PC-9 (cell line): ENCODE results near the gene SCN2B. TPM values are rescaled to one million over a fixed set of nuclear protein-coding genes. Genes with fewer than 3 reads are reported as not detected.

Experiments
- BruUV-seq: library from RNA; stranded (reverse); fragments of 400-500 nt; replicated peaks from 2 replicates; lab custom pipeline; 2021; lab: Mats Ljungman, UMichigan
- CTCF ChIA-PET: fragments of 300-600 bp; sonication (Branson Sonifier 250); formaldehyde crosslinking; loops from one replicate; lab custom pipeline; 2022; ENCODE audit warnings: antibody characterized with exemption; lab: Charles Lee
- POLR2A ChIA-PET: fragments of 300-600 bp; sonication (Branson Sonifier 250); formaldehyde crosslinking; loops from one replicate; lab custom pipeline; 2022; ENCODE audit warnings: antibody characterized with exemption; ENCODE audit not compliant: unreplicated experiment; lab: Charles Lee
- DNase-seq, 2 experiments: peaks; one replicate each; pipeline versions ENCODE4 v3.0.0 to v3.0.0-alpha.2; 2015 to 2022; ENCODE audit warnings: mixed read lengths in 1 of 2
- H2AFZ ChIP-seq: fragments of 200-600 bp; sonication (generic); 2 replicates; pipeline ENCODE4 v1.8.1; 2017; ENCODE audit warnings: antibody characterized with exemption
- H3F3A ChIP-seq: fragments of 200-600 bp; sonication (generic); 2 replicates; pipeline ENCODE4 v1.8.1; 2017; ENCODE audit warnings: antibody characterized with exemption, mild to moderate bottlenecking, low read depth; ENCODE audit not compliant: insufficient read depth
- H3K27ac ChIP-seq: fragments of 200-600 bp; sonication (generic); 2 replicates; pipeline ENCODE4 v1.6.1; 2016; ENCODE audit warnings: mixed run types
- H3K27me3 ChIP-seq: fragments of 200-600 bp; sonication (generic); 2 replicates; pipeline ENCODE4 v1.6.1; 2016; ENCODE audit warnings: low read depth, mixed run types; ENCODE audit not compliant: insufficient read depth
- H3K36me3 ChIP-seq: fragments of 200-600 bp; sonication (generic); 2 replicates; pipeline ENCODE4 v1.6.1; 2016; ENCODE audit warnings: low read depth, mixed run types
- H3K4me1 ChIP-seq: fragments of 200-600 bp; sonication (generic); replicated peaks from 2 replicates; pipeline ENCODE4 v1.6.1; 2016; ENCODE audit warnings: mixed run types; ENCODE audit not compliant: insufficient read depth
- H3K4me2 ChIP-seq: fragments of 200-600 bp; sonication (generic); 2 replicates; pipeline ENCODE4 v1.6.1; 2017; ENCODE audit warnings: mixed run types
- H3K4me3 ChIP-seq: fragments of 200-600 bp; sonication (generic); 2 replicates; pipeline ENCODE4 v1.6.1; 2016; ENCODE audit warnings: mixed run types
- H3K79me2 ChIP-seq: fragments of 200-600 bp; sonication (generic); 2 replicates; pipeline ENCODE4 v1.6.1; 2017; ENCODE audit warnings: low read depth, mixed run types
- H3K9me2 ChIP-seq: fragments of 200-600 bp; sonication (generic); 2 replicates; pipeline ENCODE4 v1.8.1; 2017; ENCODE audit warnings: mild to moderate bottlenecking; ENCODE audit not compliant: insufficient read depth
- H3K9me3 ChIP-seq: fragments of 200-600 bp; sonication (generic); 2 replicates; pipeline ENCODE4 v1.8.1; 2016; ENCODE audit warnings: low read depth; ENCODE audit not compliant: insufficient read depth
- H4K20me1 ChIP-seq: fragments of 200-600 bp; sonication (generic); 2 replicates; pipeline ENCODE4 v1.8.1; 2017; ENCODE audit not compliant: insufficient read depth
- EZH2 ChIP-seq: fragments of 200-600 bp; sonication (generic); IDR thresholded peaks from 2 replicates; pipeline ENCODE4 v1.8.0; 2017; ENCODE audit warnings: antibody characterized with exemption, low read depth
- intact Hi-C: fragments of 100-400 bp; cut with micrococcal nuclease; formaldehyde crosslinking; loops from one replicate; pipeline ENCODE4 v1.10.0; 2022; ENCODE audit not compliant: unreplicated experiment
- total RNA-seq: library from RNA; stranded (reverse); gene quantifications from 2 replicates; pipeline ENCODE4 v1.2.3, GENCODE V29; 2021
- TF ChIP-seq, protein P1 (sequence below): fragments of 200-600 bp; sonication (generic); conservative IDR thresholded peaks from 2 replicates; pipeline ENCODE4 v1.6.1; 2017; ENCODE audit warnings: mixed run types, antibody characterized with exemption, mild to moderate bottlenecking, moderate library complexity

Gene SCN2B
- total RNA-seq, 1 experiment from 2014 or later, result not detected

DNA sequence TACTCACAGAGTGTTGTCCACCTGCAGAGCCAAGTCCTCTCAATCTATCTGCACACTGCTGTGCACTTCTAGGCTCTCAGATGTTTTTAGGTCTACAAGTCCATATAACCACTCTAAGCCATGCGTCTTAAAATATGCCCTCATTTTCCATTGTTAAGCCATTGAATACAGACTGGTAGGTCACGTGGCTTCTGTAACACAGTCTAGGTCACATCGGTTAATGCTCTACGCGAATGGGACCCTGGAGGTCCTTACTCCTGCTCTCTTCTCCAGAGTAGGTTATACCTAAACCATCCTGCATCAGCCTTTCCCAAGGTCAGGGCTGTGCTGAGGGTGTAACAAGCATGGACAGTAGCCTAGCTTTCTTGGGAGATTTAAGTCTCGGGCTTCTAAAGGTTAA lies 47.6 kb upstream of the SCN2B start:
- Histone ChIP-seq H3K79me2 (no peaks in the 10 kb centered on the region), H3K9me3 (no peaks in the 10 kb centered on the region), H3K4me1 (no peaks in the 10 kb centered on the region), H4K20me1 (no peaks in the 10 kb centered on the region), H3F3A (no peaks in the 10 kb centered on the region), H2AFZ (no peak overlapping the region), H3K9me2 (no peaks in the 10 kb centered on the region), H3K36me3 (no peaks in the 10 kb centered on the region; the same call in 1 of the 2 replicates), H3K27ac (no peak overlapping the region), H3K27me3 (no peaks in the 10 kb centered on the region), H3K4me3 (no peak overlapping the region), H3K4me2 (no peak overlapping the region)
- no peak for DNase-seq
- ChIA-PET CTCF (no interaction called here), POLR2A (no interaction called here)
- TF ChIP-seq, protein P1, sequence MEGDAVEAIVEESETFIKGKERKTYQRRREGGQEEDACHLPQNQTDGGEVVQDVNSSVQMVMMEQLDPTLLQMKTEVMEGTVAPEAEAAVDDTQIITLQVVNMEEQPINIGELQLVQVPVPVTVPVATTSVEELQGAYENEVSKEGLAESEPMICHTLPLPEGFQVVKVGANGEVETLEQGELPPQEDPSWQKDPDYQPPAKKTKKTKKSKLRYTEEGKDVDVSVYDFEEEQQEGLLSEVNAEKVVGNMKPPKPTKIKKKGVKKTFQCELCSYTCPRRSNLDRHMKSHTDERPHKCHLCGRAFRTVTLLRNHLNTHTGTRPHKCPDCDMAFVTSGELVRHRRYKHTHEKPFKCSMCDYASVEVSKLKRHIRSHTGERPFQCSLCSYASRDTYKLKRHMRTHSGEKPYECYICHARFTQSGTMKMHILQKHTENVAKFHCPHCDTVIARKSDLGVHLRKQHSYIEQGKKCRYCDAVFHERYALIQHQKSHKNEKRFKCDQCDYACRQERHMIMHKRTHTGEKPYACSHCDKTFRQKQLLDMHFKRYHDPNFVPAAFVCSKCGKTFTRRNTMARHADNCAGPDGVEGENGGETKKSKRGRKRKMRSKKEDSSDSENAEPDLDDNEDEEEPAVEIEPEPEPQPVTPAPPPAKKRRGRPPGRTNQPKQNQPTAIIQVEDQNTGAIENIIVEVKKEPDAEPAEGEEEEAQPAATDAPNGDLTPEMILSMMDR, result no peak
- TF ChIP-seq EZH2, result no peak
- BruUV-seq, result no TSS peak
- intact Hi-C loops, result no loop called here

DNA sequence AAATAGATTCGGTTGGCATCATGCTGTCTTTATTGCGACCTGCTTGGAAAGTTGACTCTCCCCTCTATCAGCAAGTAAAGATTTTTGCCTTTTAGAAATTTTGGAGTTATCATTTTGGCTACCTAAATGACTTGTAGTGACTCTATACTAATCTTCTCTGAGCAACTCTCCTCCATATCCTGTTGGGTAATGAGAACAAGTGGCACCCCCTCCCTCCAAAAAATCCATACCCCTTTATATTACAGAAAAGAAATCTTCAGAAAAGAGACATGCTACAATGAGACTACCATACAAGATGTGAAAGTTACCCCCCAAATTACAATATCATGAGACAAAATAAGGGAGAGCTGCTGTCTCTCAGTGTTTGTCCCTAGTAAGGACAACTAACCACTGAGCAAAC lies 47.1 kb upstream of the SCN2B start:
- ChIA-PET POLR2A (no interaction called here), CTCF (no interaction called here)
- H2AFZ ChIP-seq, result no peak overlapping the region
- H3K9me2 ChIP-seq, result no peaks in the 10 kb centered on the region
- no peaks in the 10 kb centered on the region; the same call in 1 of the 2 replicates for H3K36me3 ChIP-seq
- no peaks in the 10 kb centered on the region for H3K27me3 ChIP-seq
- no peaks in the 10 kb centered on the region for H4K20me1 ChIP-seq
- no peak for DNase-seq
- H3K9me3 ChIP-seq, result no peaks in the 10 kb centered on the region
- no peak overlapping the region for H3K4me3 ChIP-seq
- intact Hi-C loops, result no loop called here
- no peaks in the 10 kb centered on the region for H3F3A ChIP-seq
- H3K4me2 ChIP-seq, result no peak overlapping the region
- no peaks in the 10 kb centered on the region for H3K79me2 ChIP-seq
- no TSS peak for BruUV-seq
- no peak overlapping the region for H3K27ac ChIP-seq
- no peak for TF ChIP-seq EZH2
- TF ChIP-seq, protein P1, result no peak
- H3K4me1 ChIP-seq, result no peaks in the 10 kb centered on the region

DNA sequence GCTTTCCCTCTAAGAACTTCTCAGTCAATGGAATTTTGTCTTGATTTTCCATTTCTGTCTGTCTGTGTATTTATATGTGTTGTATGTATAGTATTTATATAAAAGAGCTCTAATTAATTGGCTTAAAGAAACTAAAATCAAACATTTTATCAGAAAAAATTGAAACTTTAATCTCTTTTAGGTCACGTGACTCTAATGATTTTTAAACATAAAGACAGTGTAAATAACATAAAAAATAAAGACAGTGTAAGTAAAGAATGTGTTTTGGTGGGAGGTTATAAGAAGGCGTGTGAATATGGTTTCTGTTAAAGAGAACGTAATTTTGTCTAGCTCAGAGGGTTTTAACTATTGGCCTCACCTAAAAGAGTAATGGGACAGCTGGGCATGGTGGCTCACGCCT lies 46.0 kb upstream of the SCN2B start:
- Histone ChIP-seq H3F3A (no peaks in the 10 kb centered on the region), H3K4me3 (no peak overlapping the region), H3K36me3 (no peaks in the 10 kb centered on the region; the same call in 1 of the 2 replicates), H4K20me1 (no peaks in the 10 kb centered on the region), H3K27me3 (no peaks in the 10 kb centered on the region), H3K9me3 (no peaks in the 10 kb centered on the region), H3K27ac (no peak overlapping the region), H3K4me1 (no peaks in the 10 kb centered on the region), H3K9me2 (no peaks in the 10 kb centered on the region), H3K4me2 (no peak overlapping the region), H2AFZ (no peak overlapping the region), H3K79me2 (no peaks in the 10 kb centered on the region)
- no peak for TF ChIP-seq EZH2
- TF ChIP-seq, protein P1, result no peak
- no peak for DNase-seq
- intact Hi-C loops, result no loop called here
- CTCF ChIA-PET, result interaction anchor here (0.6 to 0.7 kb wide), 2 partner anchors 24 to 73 kb away, joined by 4 read pairs; no protein-coding TSS in a partner anchor
- no TSS peak for BruUV-seq
- POLR2A ChIA-PET, result no interaction called here
